Measurements from ENCODE around the gene CSF2. TPM values are rescaled to one million over a fixed set of nuclear protein-coding genes. Genes with fewer than 3 reads are reported as not detected.

The CSF2 gene
- total RNA-seq, 1 experiment from 2014 or later = 0.30 TPM

- Histone ChIP-seq H3K4me3 (replicated peaks in 1 of 2; ENCODE audit: low read depth in 1 of 2, low read length in 2 of 2) (no peak overlapping the region), H3K27me3 (ENCODE audit: insufficient read depth, low read length) (no peaks in the 10 kb centered on the region), H3K9ac (ENCODE audit: low read length) (no peak overlapping the region), H4K20me1 (ENCODE audit: insufficient read depth) (no peaks in the 10 kb centered on the region), H3K79me2 (ENCODE audit: insufficient read depth, low read length) (no peaks in the 10 kb centered on the region), H2AFZ (ENCODE audit: low read depth, low read length, poor library complexity, severe bottlenecking) (no peak overlapping the region), H3K4me1 (ENCODE audit: control insufficient read depth in 1 of 2, insufficient read depth in 2 of 2, low read length in 2 of 2) (peaks cover 0 to 6% of the 10 kb centered on the region in 2 experiments; a peak in 1 of 4 replicates), H3K27ac (ENCODE audit: low read depth, low read length) (no peak overlapping the region), H3K9me3 (ENCODE audit: control insufficient read depth in 1 of 2, insufficient read depth in 1 of 2, low read depth in 1 of 2, low read length in 2 of 2) (no peaks in the 10 kb centered on the region), H3K36me3 (ENCODE audit: control insufficient read depth in 1 of 2, insufficient read depth in 2 of 2, low read length in 2 of 2) (no peaks in the 10 kb centered on the region), H3K4me2 (ENCODE audit: low read length) (no peak overlapping the region), H3K9me2 (ENCODE audit: insufficient read depth) (no peaks in the 10 kb centered on the region)
- ATAC-seq = no peak
- no peak for TF ChIP-seq JUND (IDR thresholded peaks at IDR 0.05)
- TF ChIP-seq SRF (IDR thresholded peaks at IDR 0.05; ENCODE audit: low read depth) = no peak
- TF ChIP-seq, protein P1, sequence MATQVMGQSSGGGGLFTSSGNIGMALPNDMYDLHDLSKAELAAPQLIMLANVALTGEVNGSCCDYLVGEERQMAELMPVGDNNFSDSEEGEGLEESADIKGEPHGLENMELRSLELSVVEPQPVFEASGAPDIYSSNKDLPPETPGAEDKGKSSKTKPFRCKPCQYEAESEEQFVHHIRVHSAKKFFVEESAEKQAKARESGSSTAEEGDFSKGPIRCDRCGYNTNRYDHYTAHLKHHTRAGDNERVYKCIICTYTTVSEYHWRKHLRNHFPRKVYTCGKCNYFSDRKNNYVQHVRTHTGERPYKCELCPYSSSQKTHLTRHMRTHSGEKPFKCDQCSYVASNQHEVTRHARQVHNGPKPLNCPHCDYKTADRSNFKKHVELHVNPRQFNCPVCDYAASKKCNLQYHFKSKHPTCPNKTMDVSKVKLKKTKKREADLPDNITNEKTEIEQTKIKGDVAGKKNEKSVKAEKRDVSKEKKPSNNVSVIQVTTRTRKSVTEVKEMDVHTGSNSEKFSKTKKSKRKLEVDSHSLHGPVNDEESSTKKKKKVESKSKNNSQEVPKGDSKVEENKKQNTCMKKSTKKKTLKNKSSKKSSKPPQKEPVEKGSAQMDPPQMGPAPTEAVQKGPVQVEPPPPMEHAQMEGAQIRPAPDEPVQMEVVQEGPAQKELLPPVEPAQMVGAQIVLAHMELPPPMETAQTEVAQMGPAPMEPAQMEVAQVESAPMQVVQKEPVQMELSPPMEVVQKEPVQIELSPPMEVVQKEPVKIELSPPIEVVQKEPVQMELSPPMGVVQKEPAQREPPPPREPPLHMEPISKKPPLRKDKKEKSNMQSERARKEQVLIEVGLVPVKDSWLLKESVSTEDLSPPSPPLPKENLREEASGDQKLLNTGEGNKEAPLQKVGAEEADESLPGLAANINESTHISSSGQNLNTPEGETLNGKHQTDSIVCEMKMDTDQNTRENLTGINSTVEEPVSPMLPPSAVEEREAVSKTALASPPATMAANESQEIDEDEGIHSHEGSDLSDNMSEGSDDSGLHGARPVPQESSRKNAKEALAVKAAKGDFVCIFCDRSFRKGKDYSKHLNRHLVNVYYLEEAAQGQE (IDR thresholded peaks at IDR 0.05; ENCODE audit: low read depth) = no peak
- TF ChIP-seq, protein P2, sequence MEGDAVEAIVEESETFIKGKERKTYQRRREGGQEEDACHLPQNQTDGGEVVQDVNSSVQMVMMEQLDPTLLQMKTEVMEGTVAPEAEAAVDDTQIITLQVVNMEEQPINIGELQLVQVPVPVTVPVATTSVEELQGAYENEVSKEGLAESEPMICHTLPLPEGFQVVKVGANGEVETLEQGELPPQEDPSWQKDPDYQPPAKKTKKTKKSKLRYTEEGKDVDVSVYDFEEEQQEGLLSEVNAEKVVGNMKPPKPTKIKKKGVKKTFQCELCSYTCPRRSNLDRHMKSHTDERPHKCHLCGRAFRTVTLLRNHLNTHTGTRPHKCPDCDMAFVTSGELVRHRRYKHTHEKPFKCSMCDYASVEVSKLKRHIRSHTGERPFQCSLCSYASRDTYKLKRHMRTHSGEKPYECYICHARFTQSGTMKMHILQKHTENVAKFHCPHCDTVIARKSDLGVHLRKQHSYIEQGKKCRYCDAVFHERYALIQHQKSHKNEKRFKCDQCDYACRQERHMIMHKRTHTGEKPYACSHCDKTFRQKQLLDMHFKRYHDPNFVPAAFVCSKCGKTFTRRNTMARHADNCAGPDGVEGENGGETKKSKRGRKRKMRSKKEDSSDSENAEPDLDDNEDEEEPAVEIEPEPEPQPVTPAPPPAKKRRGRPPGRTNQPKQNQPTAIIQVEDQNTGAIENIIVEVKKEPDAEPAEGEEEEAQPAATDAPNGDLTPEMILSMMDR (IDR thresholded peaks at IDR 0.05 in 2 of 3, conservative IDR thresholded peaks at IDR 0.05 in 1 of 3; ENCODE audit: borderline replicate concordance in 1 of 3, insufficient read depth in 1 of 3, low read depth in 2 of 3, low read length in 2 of 3) = no peak
- TF ChIP-seq FOSL1 (IDR thresholded peaks at IDR 0.05; ENCODE audit: low read depth) = no peak
- no peak for TF ChIP-seq POLR2A (IDR thresholded peaks at IDR 0.05; ENCODE audit: borderline replicate concordance, extremely low read depth, insufficient read depth, insufficient read length)
- TF ChIP-seq, protein P3, sequence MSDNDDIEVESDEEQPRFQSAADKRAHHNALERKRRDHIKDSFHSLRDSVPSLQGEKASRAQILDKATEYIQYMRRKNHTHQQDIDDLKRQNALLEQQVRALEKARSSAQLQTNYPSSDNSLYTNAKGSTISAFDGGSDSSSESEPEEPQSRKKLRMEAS (IDR thresholded peaks at IDR 0.05) = no peak
- TF ChIP-seq SIN3A (IDR thresholded peaks at IDR 0.05; ENCODE audit: low read depth) = no peak
- no peak for TF ChIP-seq ELF1 (IDR thresholded peaks at IDR 0.05; ENCODE audit: borderline replicate concordance, low read depth)
- no peak for TF ChIP-seq CEBPB (IDR thresholded peaks at IDR 0.05; ENCODE audit: low read depth)
- intact Hi-C loops (cut with micrococcal nuclease) = no loop called here
- no peak for DNase-seq (ENCODE audit: low read depth, low spot score)
- BruUV-seq (replicated peaks) = no TSS peak
- ChIA-PET CTCF (no interaction called here), POLR2A (no interaction called here), RAD21 (ENCODE audit: low non-redundant PET in 1 of 2, low total read pairs in 2 of 2, uncharacterized antibody in 2 of 2, unreplicated experiment in 2 of 2) (no interaction called here)
Observed at GRCh38 chr5:132082329-132083023, 8.9 kb downstream of the CSF2 start.

Data from HCT116 (cell line).